HG02943 (cell line): ENCODE data around the gene NLGN1.

Source experiments
- ATAC-seq: cut with Tn5 transposase; IDR thresholded peaks from one replicate; pipeline ENCODE4 v1.9.1; 2021; ENCODE audit warnings: mild to moderate bottlenecking, low read depth, moderate library complexity; ENCODE audit not compliant: unreplicated experiment

The NLGN1 gene

GRCh38 chr3:173703771-173704170 is 306.2 kb downstream of the NLGN1 start:
- ATAC-seq = no peak

GRCh38 chr3:173706630-173707029 is 309.1 kb downstream of the NLGN1 start:
- ATAC-seq = no peak

GRCh38 chr3:173708191-173708590 is 310.6 kb downstream of the NLGN1 start:
- no peak for ATAC-seq

GRCh38 chr3:173709026-173709425 is 311.5 kb downstream of the NLGN1 start:
- ATAC-seq = no peak

- no peak for ATAC-seq
These were observed 314.1 kb downstream of the NLGN1 start for GRCh38 chr3:173711619-173712018.

GRCh38 chr3:173719585-173719984 is 322.0 kb downstream of the NLGN1 start:
- ATAC-seq = no peak

GRCh38 chr3:173725507-173725906 is 328.0 kb downstream of the NLGN1 start:
- no peak for ATAC-seq

GRCh38 chr3:173730391-173730790 is 332.8 kb downstream of the NLGN1 start:
- ATAC-seq = no peak

GRCh38 chr3:173732237-173732636 is 334.7 kb downstream of the NLGN1 start:
- ATAC-seq = no peak

GRCh38 chr3:173733029-173733652 is 335.6 kb downstream of the NLGN1 start:
- no peak for ATAC-seq

GRCh38 chr3:173734473-173734872 is 336.9 kb downstream of the NLGN1 start:
- no peak for ATAC-seq

GRCh38 chr3:173734895-173735294 is 337.4 kb downstream of the NLGN1 start:
- ATAC-seq = no peak

GRCh38 chr3:173735841-173736240 is 338.3 kb downstream of the NLGN1 start:
- no peak for ATAC-seq

- no peak for ATAC-seq
These were observed 339.7 kb downstream of the NLGN1 start for GRCh38 chr3:173737167-173737808.

GRCh38 chr3:173739726-173740125 is 342.2 kb downstream of the NLGN1 start:
- ATAC-seq = no peak

GRCh38 chr3:173742491-173742890 is 344.9 kb downstream of the NLGN1 start:
- ATAC-seq = no peak

- no peak for ATAC-seq
These were observed 345.6 kb downstream of the NLGN1 start for GRCh38 chr3:173743111-173743510.

- no peak for ATAC-seq
These were observed 346.0 kb downstream of the NLGN1 start for GRCh38 chr3:173743516-173743915.

GRCh38 chr3:173744479-173744878 is 346.9 kb downstream of the NLGN1 start:
- ATAC-seq = no peak

- ATAC-seq = no peak
These were observed 347.4 kb downstream of the NLGN1 start for GRCh38 chr3:173744895-173745294.

GRCh38 chr3:173745952-173746682 is 348.6 kb downstream of the NLGN1 start:
- ATAC-seq = no peak

GRCh38 chr3:173747427-173747826 is 349.9 kb downstream of the NLGN1 start:
- ATAC-seq = no peak
